Pancreas (tissue), 10 donors: ENCODE data around the gene SLC20A1. TPM values are rescaled to one million over a fixed set of nuclear protein-coding genes. Genes with fewer than 3 reads are reported as not detected.

Experiments
- ATAC-seq, 4 donors: fragments of 200-7000 bp; cut with Tn5 transposase; one replicate each; pipeline versions ENCODE4 v1.8.0 to v1.9.1; 2020; ENCODE audit warnings: mild to moderate bottlenecking in 4 of 4, moderate library complexity in 4 of 4
- DNase-seq, 6 donors: peaks; one replicate each; pipeline ENCODE4 v3.0.0-alpha.2; 2020
- FAIRE-seq: peaks from 2 replicates; lab custom pipeline; 2012; peaks lifted over from hg19 to GRCh38; lab: Jason Lieb, UNC
- H3K27ac ChIP-seq, 4 donors: fragments of 200-600 bp; sonication (generic); 1 replicate in 3 of 4; 2 replicates in 1 of 4; pipeline versions ENCODE4 v1.5.0 to v1.8.0; 2020
- H3K27me3 ChIP-seq, 4 donors: fragments of 200-600 bp; one replicate each; pipeline ENCODE4 v1.8.0; 2021
- H3K36me3 ChIP-seq, 3 donors: fragments of 200-600 bp; sonication (generic) in 1 of 3; one replicate each; pipeline versions ENCODE4 v1.5.0 to v1.8.0; 2020 to 2021
- H3K4me1 ChIP-seq, 3 donors: fragments of 200-600 bp; one replicate each; pipeline ENCODE4 v1.8.0; 2021
- H3K4me3 ChIP-seq, 4 donors: fragments of 200-600 bp; sonication (generic) in 2 of 4; one replicate each; pipeline versions ENCODE4 v1.5.0 to v1.8.0; 2020 to 2021
- H3K9me3 ChIP-seq, 4 donors: fragments of 200-600 bp; one replicate each; pipeline ENCODE4 v1.8.0; 2021
- WGBS, 2 donors: extraction: QIAGEN DNeasy Blood & Tissue Kit; methylation state at CpG; one replicate each; pipeline ENCODE4 v1.1.7; 2013; 5-methylcytosine and 5-hydroxymethylcytosine counted together
- intact Hi-C, 3 donors: fragments of 100-400 bp; cut with DNase I; formaldehyde crosslinking; loops; one replicate each; pipeline versions ENCODE4 v1.11.1 to v1.14.2; 2022
- polyA plus RNA-seq, 2 donors: library from polyadenylated mRNA; stranded (reverse); fragments of 200-250 nt; gene quantifications; one replicate each; pipeline ENCODE4 v1.2.3, GENCODE V29; 2013
- total RNA-seq, 6 donors: library from RNA; stranded (reverse); fragmentation: NEBNext Ultra II Directional in 4 of 6; extraction: Animal tissue kit (Norgen Biotek cat#: 25700) in 4 of 6; gene quantifications; one replicate each; pipeline versions ENCODE4 v1.2.1 to v1.2.4, GENCODE V29; 2021 to 2023
- TF ChIP-seq, protein P1 (sequence below), 4 donors: fragments of 200-600 bp; sonication (generic) in 3 of 4; IDR thresholded peaks; one replicate each; pipeline versions ENCODE4 v1.5.0 to v1.8.0; 2021; ENCODE audit warnings: antibody characterized with exemption in 4 of 4
- donor health status: healthy with polysubstance abuse.
- donor health status: DM: no; HTN: no; CAD: no; lungs with moderate emphysema.
- donor health status: DM: no; HTN: no; CAD: no.
- donor health status: control.
- donor health status: control.
- donor health status: Bipolar disorder and iron deficiency.
- donor health status: DM: yes; HTN: yes; CAD: no.
- donor health status: DM: no; HTN: no; CAD: no.
- donor health status: DM: no; HTN: no; CAD: no.
- donor health status: DM: yes; HTN: yes; CAD: no.

Gene SLC20A1
- total and polyA plus RNA-seq, 8 donors, result 10.6 to 25.9 (median 17.2) TPM

DNA sequence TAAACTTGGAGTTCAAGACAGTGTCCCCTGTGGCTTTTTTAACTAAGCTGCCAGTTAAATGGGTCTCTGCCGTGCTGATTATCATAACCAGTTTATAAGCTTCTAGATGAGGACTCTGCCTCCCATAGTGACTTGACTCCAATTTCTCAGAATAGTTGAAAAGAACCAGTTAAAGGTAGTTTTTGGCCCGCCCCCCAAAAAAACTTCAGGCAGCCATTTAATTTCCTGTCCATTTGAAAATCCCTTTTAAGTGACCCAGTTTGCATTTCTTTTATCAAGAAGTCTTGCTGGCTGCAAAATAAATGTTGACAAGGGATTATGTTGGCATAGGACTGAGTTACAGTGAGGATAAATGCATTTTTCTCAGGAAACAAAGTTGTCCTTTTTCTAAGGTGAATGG, 2.3 kb downstream of the SLC20A1 start:
- TF ChIP-seq, protein P1, sequence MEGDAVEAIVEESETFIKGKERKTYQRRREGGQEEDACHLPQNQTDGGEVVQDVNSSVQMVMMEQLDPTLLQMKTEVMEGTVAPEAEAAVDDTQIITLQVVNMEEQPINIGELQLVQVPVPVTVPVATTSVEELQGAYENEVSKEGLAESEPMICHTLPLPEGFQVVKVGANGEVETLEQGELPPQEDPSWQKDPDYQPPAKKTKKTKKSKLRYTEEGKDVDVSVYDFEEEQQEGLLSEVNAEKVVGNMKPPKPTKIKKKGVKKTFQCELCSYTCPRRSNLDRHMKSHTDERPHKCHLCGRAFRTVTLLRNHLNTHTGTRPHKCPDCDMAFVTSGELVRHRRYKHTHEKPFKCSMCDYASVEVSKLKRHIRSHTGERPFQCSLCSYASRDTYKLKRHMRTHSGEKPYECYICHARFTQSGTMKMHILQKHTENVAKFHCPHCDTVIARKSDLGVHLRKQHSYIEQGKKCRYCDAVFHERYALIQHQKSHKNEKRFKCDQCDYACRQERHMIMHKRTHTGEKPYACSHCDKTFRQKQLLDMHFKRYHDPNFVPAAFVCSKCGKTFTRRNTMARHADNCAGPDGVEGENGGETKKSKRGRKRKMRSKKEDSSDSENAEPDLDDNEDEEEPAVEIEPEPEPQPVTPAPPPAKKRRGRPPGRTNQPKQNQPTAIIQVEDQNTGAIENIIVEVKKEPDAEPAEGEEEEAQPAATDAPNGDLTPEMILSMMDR (IDR thresholded peaks at IDR 0.05), result no peak
- Histone ChIP-seq H3K4me1 (peaks cover 8 to 34% (median 20%) of the 10 kb centered on the region in 3 donors), H3K27ac (no peak overlapping the region), H3K4me3 (peak overlapping the region in 1 of 4 donors; percentile 96), H3K9me3 (no peaks in the 10 kb centered on the region), H3K36me3 (peaks cover 0 to 12% (median 5%) of the 10 kb centered on the region in 3 donors), H3K27me3 (no peaks in the 10 kb centered on the region)
- intact Hi-C loops, result no loop called here
- FAIRE-seq (no peak), DNase-seq (no peak), ATAC-seq (no peak)
- 49 to 67% methylated on average over 2 of the region's 2 CpGs for WGBS, 2 donors

DNA sequence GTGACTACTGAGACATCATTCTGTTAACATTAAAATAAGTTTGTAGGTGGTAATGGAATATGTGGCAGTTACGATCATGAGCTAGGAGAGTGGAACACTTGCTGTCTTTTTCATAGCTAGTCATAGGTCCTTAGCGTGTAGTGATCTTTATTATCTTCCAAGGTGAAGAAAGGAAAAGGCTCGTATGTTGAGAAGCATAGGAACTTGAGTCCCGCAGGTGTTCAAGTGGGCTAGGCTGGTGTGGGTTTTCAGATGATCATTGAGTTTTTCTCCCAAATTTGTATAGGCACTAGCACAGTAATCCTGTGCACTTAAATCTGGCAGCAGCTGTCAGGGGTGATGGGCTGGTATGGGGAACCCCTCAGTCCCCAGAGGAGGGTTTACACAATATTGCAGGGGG, 10.9 kb downstream of the SLC20A1 start:
- Histone ChIP-seq H3K9me3 (no peaks in the 10 kb centered on the region), H3K36me3 (peaks cover 0 to 64% (median 28%) of the 10 kb centered on the region in 3 donors), H3K4me3 (no peak overlapping the region), H3K4me1 (no peaks in the 10 kb centered on the region), H3K27ac (no peak overlapping the region), H3K27me3 (no peaks in the 10 kb centered on the region)
- 97% methylated on average over 4 of the region's 4 CpGs for WGBS, 2 donors
- intact Hi-C loops, result no loop called here
- TF ChIP-seq, protein P1 (IDR thresholded peaks at IDR 0.05), result no peak
- FAIRE-seq, result no peak
- DNase-seq, result no peak
- ATAC-seq, result no peak

DNA sequence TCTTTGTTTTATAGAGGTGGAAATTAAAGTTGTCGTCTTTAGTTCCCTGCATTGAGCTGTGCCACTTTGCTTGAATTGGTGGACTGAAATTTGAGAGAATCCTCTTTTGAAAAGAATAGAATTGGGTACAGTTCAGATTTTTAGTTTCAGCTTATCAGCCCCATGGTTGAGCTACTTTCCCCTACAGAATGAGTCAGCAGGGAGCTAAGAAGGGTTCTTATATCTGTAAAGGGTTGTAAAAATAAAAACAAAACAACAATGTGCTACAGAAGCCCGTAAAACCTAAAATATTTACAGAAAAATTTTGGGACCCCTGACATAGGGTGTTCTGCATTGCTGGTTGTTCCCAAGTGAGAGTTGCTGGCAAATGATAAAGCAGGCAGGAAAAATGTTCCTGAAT, 12.6 kb downstream of the SLC20A1 start:
- no peaks in the 10 kb centered on the region for H3K4me1 ChIP-seq
- intact Hi-C loops, result no loop called here
- H3K9me3 ChIP-seq, result no peaks in the 10 kb centered on the region
- peaks cover 0 to 65% (median 25%) of the 10 kb centered on the region in 3 donors for H3K36me3 ChIP-seq
- FAIRE-seq (no peak), ATAC-seq (no peak), DNase-seq (no peak)
- H3K27ac ChIP-seq, result no peak overlapping the region
- H3K4me3 ChIP-seq, result no peak overlapping the region
- no peaks in the 10 kb centered on the region for H3K27me3 ChIP-seq
- WGBS, 2 donors, result 93 to 97% methylated on average over 2 of the region's 2 CpGs
- TF ChIP-seq, protein P1 (IDR thresholded peaks at IDR 0.05), result no peak

DNA sequence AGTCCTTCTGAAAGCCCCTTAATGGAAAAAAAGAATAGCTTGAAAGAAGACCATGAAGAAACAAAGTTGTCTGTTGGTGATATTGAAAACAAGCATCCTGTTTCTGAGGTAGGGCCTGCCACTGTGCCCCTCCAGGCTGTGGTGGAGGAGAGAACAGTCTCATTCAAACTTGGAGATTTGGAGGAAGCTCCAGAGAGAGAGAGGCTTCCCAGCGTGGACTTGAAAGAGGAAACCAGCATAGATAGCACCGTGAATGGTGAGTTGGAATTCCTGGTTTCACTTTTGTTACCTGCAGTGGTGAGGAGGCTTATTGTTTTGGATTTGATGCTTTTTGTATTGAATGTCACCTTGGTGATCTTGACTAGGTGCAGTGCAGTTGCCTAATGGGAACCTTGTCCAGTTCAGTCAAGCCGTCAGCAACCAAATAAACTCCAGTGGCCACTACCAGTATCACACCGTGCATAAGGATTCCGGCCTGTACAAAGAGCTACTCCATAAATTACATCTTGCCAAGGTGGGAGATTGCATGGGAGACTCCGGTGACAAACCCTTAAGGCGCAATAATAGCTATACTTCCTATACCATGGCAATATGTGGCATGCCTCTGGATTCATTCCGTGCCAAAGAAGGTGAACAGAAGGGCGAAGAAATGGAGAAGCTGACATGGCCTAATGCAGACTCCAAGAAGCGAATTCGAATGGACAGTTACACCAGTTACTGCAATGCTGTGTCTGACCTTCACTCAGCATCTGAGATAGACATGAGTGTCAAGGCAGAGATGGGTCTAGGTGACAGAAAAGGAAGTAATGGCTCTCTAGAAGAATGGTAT, 13.3 kb downstream of the SLC20A1 start:
- Histone ChIP-seq H3K9me3 (no peaks in the 10 kb centered on the region), H3K27me3 (no peaks in the 10 kb centered on the region), H3K36me3 (peaks cover 0 to 67% (median 23%) of the 10 kb centered on the region in 3 donors), H3K4me1 (no peaks in the 10 kb centered on the region), H3K27ac (no peak overlapping the region), H3K4me3 (no peak overlapping the region)
- ATAC-seq (no peak), FAIRE-seq (no peak), DNase-seq (no peak)
- WGBS, 2 donors, result 90 to 95% methylated on average over 11 of the region's 11 CpGs
- TF ChIP-seq, protein P1 (IDR thresholded peaks at IDR 0.05), result no peak
- intact Hi-C loops, result no loop called here

DNA sequence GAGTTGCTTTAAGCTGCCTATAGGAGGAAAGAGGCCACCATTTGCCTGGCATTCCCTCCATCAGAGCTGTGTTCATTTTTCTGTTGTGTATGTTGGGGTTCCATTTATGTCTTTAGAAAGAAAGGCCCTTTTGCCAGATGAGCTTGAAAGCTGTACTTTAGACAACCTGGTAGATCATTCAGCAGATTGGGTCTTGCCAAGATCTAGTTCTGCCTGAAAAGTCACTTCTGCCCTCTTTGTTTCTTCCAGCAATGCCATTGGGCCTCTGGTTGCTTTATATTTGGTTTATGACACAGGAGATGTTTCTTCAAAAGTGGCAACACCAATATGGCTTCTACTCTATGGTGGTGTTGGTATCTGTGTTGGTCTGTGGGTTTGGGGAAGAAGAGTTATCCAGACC, 14.4 kb downstream of the SLC20A1 start:
- TF ChIP-seq, protein P1 (IDR thresholded peaks at IDR 0.05), result no peak
- Histone ChIP-seq H3K27ac (no peak overlapping the region), H3K27me3 (no peaks in the 10 kb centered on the region), H3K4me1 (no peaks in the 10 kb centered on the region), H3K36me3 (peaks cover 0 to 69% (median 23%) of the 10 kb centered on the region in 3 donors), H3K4me3 (no peak overlapping the region), H3K9me3 (no peaks in the 10 kb centered on the region)
- FAIRE-seq (no peak), ATAC-seq (no peak), DNase-seq (no peak)
- intact Hi-C loops, result no loop called here
